Tibial nerve (tissue), 4 donors: ENCODE results near the gene TNIK.

Experiments
- EP300 ChIP-seq, 2 donors: sonication (generic); formaldehyde crosslinking; IDR thresholded peaks; one replicate each; pipeline ENCODE4 v1.6.1; 2017; ENCODE audit warnings: antibody characterized with exemption in 2 of 2, mild to moderate bottlenecking in 1 of 2
- TF ChIP-seq, protein P1 (sequence below), 5 experiments: fragments of 200-600 bp in 3 of 5; fragments of 450-650 bp in 2 of 5; sonication (generic) in 3 of 5; IDR thresholded peaks; one replicate each; pipeline ENCODE4 v1.5.1; 2016 to 2019; ENCODE audit warnings: antibody characterized with exemption in 5 of 5, mild to moderate bottlenecking in 3 of 5, moderate library complexity in 2 of 5

DNA sequence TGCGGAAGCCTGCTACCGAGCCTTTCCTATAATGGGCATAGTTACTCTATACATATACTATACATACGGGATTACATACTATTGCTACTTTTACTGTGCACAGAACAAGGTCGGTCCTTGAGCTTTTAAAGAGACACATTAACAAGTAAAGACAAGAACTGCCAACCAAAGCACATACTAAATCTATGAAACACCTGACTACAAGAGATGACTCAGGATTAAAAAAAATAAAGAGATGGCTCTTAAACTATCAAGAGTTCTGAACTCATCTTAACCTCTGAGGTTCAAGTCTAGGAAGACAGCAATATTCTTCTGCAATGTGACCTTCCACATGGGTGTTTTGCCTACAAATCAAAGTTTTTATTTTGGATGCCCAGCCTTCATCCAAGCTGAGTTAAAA is 106.8 kb downstream of the TNIK start:
- TF ChIP-seq, protein P1, sequence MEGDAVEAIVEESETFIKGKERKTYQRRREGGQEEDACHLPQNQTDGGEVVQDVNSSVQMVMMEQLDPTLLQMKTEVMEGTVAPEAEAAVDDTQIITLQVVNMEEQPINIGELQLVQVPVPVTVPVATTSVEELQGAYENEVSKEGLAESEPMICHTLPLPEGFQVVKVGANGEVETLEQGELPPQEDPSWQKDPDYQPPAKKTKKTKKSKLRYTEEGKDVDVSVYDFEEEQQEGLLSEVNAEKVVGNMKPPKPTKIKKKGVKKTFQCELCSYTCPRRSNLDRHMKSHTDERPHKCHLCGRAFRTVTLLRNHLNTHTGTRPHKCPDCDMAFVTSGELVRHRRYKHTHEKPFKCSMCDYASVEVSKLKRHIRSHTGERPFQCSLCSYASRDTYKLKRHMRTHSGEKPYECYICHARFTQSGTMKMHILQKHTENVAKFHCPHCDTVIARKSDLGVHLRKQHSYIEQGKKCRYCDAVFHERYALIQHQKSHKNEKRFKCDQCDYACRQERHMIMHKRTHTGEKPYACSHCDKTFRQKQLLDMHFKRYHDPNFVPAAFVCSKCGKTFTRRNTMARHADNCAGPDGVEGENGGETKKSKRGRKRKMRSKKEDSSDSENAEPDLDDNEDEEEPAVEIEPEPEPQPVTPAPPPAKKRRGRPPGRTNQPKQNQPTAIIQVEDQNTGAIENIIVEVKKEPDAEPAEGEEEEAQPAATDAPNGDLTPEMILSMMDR (IDR thresholded peaks at IDR 0.05), result no peak
- no peak for TF ChIP-seq EP300 (IDR thresholded peaks at IDR 0.05)
